Stimulated activated naive B cell treated with anti-CD40 and anti-IgM and Interleukin-4, amounts not matched to agents 10 μg/mL and 1 μg/mL and 100 μg/mL, for 72 hours (primary cell): Measurements from ENCODE around the gene ING4.

Experiments used
- ATAC-seq, 2 donors: fragments of 150-1000 bp; cut with Tn5 transposase; replicated peaks; 2 replicates each; pipeline ENCODE4 v1.10.0; 2021; ENCODE audit warnings: moderate library complexity in 1 of 2
- DNase-seq: peaks from one replicate; pipeline ENCODE4 v3.0.0; 2021
- H3K27ac Mint-ChIP-seq: one replicate; pipeline ENCODE4 v1.8.0; 2022; ENCODE audit warnings: mild to moderate bottlenecking, mixed read lengths
- H3K27me3 Mint-ChIP-seq, 2 donors: one replicate each; pipeline ENCODE4 v1.8.0; 2022; ENCODE audit warnings: mixed read lengths in 2 of 2
- H3K36me3 Mint-ChIP-seq, 2 donors: one replicate each; pipeline ENCODE4 v1.8.0; 2022; ENCODE audit warnings: mixed read lengths in 2 of 2, mild to moderate bottlenecking in 1 of 2
- H3K4me1 Mint-ChIP-seq, 2 donors: one replicate each; pipeline ENCODE4 v1.8.0; 2022; ENCODE audit warnings: mixed read lengths in 2 of 2, mild to moderate bottlenecking in 1 of 2
- H3K4me3 Mint-ChIP-seq, 2 donors: one replicate each; pipeline ENCODE4 v1.8.0; 2022; ENCODE audit warnings: mild to moderate bottlenecking in 2 of 2, mixed read lengths in 2 of 2, moderate library complexity in 1 of 2
- H3K9me3 Mint-ChIP-seq, 2 donors: one replicate each; pipeline ENCODE4 v1.8.0; 2022; ENCODE audit warnings: mixed read lengths in 2 of 2, mild to moderate bottlenecking in 1 of 2

The ING4 gene

DNA sequence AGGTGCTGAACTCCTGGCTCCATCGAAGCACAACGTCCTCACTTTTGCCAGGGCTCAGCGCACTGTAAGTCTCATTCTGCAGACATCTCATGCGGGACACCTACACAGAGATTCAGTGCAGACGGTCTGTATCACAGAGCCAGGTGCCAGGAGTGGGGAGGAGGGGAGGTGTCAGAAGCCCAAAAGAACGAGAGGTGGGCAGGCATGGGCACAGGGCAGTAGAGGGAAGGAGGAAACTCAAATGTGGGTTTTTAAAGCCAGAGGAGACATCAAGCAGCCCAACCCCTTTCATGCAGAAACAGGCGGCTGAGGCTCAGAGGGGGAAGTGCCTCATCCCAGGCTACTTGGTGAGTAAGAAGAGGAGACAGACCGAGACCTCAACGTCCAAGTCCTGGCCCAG lies 24.6 kb downstream of the ING4 start:
- peak overlapping the region; percentile 94 for H3K27ac Mint-ChIP-seq
- peaks cover 8 to 10% of the 10 kb centered on the region in 2 donors for H3K36me3 Mint-ChIP-seq
- H3K9me3 Mint-ChIP-seq: peaks cover 2 to 3% of the 10 kb centered on the region in 2 donors
- no peaks in the 10 kb centered on the region for H3K27me3 Mint-ChIP-seq
- peak overlapping the region; percentile 64 to 77 for H3K4me3 Mint-ChIP-seq
- DNase-seq: peak; percentile 47
- peak; percentile 17 to 27 for ATAC-seq
- peaks cover 46 to 58% of the 10 kb centered on the region in 2 donors for H3K4me1 Mint-ChIP-seq

DNA sequence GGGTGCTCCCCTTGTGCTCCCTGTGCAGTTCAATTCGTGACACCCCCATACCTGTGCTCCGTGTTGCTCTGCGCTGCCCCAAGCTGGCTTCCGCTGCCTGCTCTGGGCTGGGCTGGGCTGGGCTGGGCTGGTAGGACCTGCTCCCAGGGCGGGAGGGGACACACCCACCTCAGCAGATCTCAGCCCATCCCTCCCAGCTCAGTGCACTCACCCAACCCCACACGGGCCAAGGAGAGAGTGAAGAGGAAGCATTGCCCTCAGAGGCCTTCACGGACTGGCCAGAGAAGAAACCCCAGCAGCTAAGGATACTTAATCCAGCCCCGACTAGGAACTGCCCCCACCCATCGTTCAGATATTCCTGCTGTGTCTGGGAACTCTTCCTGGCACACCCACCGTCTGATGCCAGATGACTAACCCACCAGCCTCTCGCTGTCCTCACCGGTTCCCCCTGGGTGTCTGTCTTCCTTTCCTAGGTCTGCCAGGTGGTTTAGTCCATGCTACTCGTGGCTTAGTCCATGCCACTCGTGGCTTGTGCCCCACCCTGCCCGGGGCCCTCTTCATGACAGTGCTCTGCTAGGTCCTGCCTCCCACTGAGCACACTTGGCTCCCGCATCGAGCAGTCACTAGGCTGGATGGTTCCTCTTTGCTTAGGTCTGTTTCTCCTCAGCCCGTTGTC lies 26.9 kb downstream of the ING4 start, which contains the start of gene LPAR5:
Gene LPAR5 (minus strand): TSS at position 104 of the 676 bp plus-strand sequence. CDS start 14,711 bp downstream, outside the sequence.
- DNase-seq (peak; percentile 76), ATAC-seq (peak; percentile 81)
- H3K4me1 Mint-ChIP-seq: peaks cover 58 to 80% of the 10 kb centered on the region in 2 donors
- peak within 1 kb of the TSS; percentile 88 to 96 for H3K4me3 Mint-ChIP-seq
- H3K27ac Mint-ChIP-seq: peak within 1 kb of the TSS; percentile 97
- H3K36me3 Mint-ChIP-seq: peaks cover 15 to 26% of the 10 kb centered on the region in 2 donors
- no peaks in the 10 kb centered on the region for H3K9me3 Mint-ChIP-seq
- H3K27me3 Mint-ChIP-seq: no peaks in the 10 kb centered on the region

DNA sequence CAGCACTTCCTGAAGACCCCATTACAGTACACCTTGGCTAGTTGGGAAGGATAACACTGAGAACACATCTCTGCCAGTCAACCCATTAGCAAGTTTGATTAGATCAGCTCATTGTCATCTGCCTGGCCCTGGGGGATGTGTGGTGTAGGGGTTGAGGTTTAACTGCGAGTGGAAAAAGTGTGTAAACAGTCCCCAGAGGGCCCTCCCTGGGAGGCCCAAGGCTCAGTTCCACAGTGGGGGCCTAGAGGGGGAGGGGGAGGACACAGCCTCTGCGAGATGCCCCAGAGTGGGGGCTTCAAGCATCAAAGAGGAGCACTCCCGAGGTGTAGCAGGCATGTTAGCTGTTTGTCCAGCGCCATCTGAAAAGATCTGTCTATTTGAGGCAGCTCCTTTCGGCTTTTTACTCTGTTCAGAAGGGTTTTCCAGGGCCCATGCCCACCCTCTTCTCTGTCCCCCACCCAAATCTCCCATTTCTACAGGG lies 27.5 kb downstream of the ING4 start:
- Mint-ChIP-seq H3K4me3 (peak overlapping the region; percentile 88 to 96), H3K27ac (peak overlapping the region; percentile 97), H3K27me3 (no peaks in the 10 kb centered on the region), H3K4me1 (peaks cover 59 to 85% of the 10 kb centered on the region in 2 donors), H3K36me3 (peaks cover 20 to 32% of the 10 kb centered on the region in 2 donors), H3K9me3 (no peaks in the 10 kb centered on the region)
- ATAC-seq (peak; percentile 75 to 80), DNase-seq (peak; percentile 85)

DNA sequence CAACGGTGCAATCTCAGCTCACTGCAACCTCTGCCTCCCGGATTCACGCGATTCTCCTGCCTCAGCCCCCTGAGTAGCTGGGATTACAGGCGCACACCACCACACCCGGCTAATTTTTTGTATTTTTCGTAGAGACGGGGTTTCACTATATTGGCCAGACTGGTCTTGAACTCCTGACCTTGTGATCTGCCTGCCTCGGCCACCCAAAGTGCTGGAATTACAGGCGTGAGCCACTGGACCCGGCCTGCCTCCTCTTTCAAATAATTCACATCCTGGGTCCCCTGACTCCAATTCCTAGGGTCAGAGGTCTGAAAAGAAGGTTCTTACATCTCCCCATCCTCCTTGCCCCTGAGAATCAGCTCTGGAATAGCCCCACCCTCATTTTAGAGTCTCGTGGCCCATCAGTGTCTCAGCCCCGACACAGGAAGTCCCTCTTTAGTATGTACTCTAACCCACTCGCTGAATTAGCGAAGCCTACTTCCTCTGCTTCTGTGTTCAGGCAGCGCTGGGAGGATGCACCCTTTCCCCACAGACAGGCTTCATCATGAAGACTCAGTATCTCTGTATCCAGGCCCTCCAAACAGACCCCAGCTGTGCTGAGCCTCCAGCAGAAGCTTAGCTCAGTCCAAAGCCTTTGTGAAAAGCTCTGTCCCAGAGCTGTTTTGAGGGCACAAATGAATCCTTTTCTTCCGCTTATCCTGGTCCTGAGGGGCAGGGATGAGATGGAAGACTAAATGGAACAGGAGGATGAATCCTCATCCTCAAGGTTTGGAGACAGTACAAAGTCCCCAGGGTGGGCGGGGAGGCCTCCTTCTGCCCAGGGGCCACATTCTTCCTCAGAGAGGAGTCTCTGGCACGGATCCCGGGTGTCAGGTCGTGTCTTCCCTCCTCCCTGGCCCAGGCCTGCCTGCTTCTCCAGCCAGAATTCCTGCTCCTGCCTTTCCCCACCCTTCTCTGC lies 30.6 kb downstream of the ING4 start:
- H3K4me3 Mint-ChIP-seq: peak overlapping the region; percentile 87 to 88
- DNase-seq (peak; percentile 64), ATAC-seq (peak; percentile 58 to 62)
- peak overlapping the region; percentile 97 for H3K27ac Mint-ChIP-seq
- H3K4me1 Mint-ChIP-seq: peaks cover 47 to 74% of the 10 kb centered on the region in 2 donors
- H3K36me3 Mint-ChIP-seq: peaks cover 28 to 42% of the 10 kb centered on the region in 2 donors
- no peaks in the 10 kb centered on the region for H3K9me3 Mint-ChIP-seq
- H3K27me3 Mint-ChIP-seq: no peaks in the 10 kb centered on the region

DNA sequence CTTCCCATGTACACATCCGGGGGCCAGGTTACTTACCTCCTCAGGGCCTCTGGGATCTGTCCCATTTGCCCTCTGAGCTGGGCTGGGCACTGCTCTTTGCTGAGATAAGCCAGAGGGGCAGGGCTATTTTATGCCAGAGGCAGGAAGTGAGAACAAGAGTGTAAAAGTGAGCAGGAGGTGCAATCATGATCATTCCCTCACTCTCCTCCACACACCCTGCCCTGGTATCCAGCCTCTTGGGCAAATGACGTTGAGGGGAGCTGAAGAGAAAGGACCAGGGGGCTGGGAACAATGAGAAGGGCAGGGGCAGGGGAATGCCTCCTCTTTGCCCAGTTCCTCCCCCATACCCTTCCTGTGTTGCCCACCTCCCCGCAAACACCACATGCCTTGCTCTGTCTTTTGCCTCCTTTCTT lies 31.4 kb downstream of the ING4 start:
- DNase-seq (no peak), ATAC-seq (no peak)
- H3K27me3 Mint-ChIP-seq: no peaks in the 10 kb centered on the region
- peaks cover 28 to 44% of the 10 kb centered on the region in 2 donors for H3K36me3 Mint-ChIP-seq
- H3K9me3 Mint-ChIP-seq: no peaks in the 10 kb centered on the region
- H3K4me3 Mint-ChIP-seq: peak overlapping the region; percentile 87 to 88
- peaks cover 48 to 78% of the 10 kb centered on the region in 2 donors for H3K4me1 Mint-ChIP-seq
- H3K27ac Mint-ChIP-seq: peak overlapping the region; percentile 97

DNA sequence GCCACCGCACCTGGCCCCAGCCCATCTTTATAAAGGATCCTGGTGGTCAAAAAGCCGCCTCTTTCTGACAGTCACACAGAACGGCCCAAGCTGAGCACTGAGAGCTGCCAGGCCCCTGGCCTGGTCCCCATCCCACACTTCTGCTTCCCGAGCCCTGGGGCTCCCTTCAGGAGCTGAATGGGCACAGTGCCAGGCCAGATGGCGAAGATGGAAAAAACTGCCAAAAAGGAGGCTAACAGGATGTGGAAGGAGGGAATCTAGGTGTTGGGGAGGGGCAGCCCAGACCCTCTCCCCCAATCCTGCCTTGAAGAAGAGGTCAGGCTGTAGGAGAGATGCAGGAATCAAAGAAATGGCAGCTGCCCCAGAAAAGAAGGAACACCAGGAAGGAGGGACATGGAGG lies 32.2 kb downstream of the ING4 start:
- ATAC-seq: no peak
- Mint-ChIP-seq H3K4me1 (peaks cover 44 to 74% of the 10 kb centered on the region in 2 donors), H3K9me3 (no peaks in the 10 kb centered on the region)

DNA sequence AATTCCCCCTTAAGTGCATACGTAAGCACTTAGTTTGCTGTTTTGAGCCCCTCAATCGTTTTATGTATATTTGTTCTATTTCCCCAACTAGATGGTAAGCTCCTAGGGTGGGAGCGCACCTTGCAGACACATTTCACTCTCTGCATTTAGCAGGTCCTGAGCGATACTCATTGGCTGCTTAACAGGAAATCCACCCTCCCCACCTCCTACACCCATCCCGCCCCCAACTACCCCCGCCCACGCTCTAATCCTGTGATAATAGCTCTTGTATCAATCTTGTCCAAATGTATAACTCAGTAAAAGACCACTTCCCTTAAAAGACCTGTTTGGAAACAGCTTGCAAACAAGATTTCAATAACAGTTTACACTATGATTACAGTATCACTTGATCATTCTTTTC lies 35.3 kb downstream of the ING4 start:
- Mint-ChIP-seq H3K9me3 (no peaks in the 10 kb centered on the region), H3K27me3 (no peaks in the 10 kb centered on the region), H3K4me3 (peak overlapping the region; percentile 72 to 75), H3K27ac (peak overlapping the region; percentile 84), H3K36me3 (peaks cover 28 to 54% of the 10 kb centered on the region in 2 donors), H3K4me1 (peaks cover 38 to 66% of the 10 kb centered on the region in 2 donors)
- ATAC-seq (no peak), DNase-seq (no peak)

More for the DNA sequence above, 32.2 kb downstream of the ING4 start:
- no peaks in the 10 kb centered on the region for H3K27me3 Mint-ChIP-seq
- peaks cover 27 to 49% of the 10 kb centered on the region in 2 donors for H3K36me3 Mint-ChIP-seq
- no peak for DNase-seq
- H3K4me3 Mint-ChIP-seq: peak overlapping the region; percentile 87 to 88
- H3K27ac Mint-ChIP-seq: peak overlapping the region; percentile 97

DNA sequence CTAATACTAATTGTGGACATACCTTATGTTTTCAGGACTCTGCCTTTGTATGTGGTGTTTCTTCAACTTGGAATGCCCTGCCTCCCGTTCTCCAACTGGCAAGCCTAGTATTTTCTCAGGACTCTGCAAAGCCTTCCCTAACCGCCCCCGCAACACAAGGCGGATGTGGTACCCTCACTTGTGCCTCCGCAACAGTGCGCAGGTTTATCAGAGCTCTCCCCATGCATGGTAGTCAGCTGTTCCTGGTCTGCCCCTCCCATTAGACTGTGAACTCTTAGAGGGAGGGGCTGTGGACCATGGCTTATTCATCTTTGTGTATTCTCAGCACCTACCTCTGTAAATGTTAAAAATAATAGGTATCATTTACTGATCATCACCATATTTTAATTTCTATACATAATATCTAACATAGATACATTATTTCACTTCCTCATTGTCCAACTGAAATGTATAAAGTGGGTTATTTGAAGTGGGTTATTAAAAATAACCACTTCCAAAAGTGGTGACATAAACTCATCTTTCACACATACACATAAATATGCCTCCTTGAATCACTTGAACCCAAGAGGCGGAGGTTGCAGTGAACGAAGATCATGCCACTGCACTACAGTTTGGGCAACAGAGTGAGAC lies 36.1 kb downstream of the ING4 start:
- Mint-ChIP-seq H3K27me3 (no peaks in the 10 kb centered on the region), H3K4me3 (peak overlapping the region in 1 of 2 donors; percentile 26), H3K36me3 (peaks cover 23 to 47% of the 10 kb centered on the region in 2 donors), H3K4me1 (peaks cover 34 to 57% of the 10 kb centered on the region in 2 donors), H3K9me3 (no peaks in the 10 kb centered on the region), H3K27ac (peak overlapping the region; percentile 79)
- ATAC-seq: peak; percentile 76 to 80
- no peak for DNase-seq

DNA sequence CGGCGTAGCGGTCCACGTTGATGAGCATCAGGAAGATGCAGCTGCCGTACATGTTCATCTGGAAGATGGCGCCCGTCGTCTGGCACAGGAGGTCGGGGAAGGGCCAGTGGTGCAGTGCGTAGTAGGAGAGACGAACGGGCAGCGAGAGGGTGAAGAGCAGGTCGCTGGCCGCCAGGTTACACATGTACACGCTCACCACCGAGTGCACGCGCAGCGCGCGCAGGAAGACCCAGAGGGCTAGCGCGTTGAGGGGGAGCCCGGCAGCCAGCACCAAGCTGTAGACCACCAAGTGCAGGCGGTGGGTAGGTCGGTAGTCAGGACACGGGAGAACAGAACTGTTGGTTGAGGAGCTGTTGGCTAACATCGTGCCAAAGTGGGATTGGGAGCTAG lies 42.0 kb downstream of the ING4 start:
- Mint-ChIP-seq H3K27ac (peak overlapping the region; percentile 65), H3K4me1 (peaks cover 24 to 40% of the 10 kb centered on the region in 2 donors), H3K9me3 (no peaks in the 10 kb centered on the region), H3K36me3 (peaks cover 27 to 41% of the 10 kb centered on the region in 2 donors), H3K27me3 (no peaks in the 10 kb centered on the region), H3K4me3 (peak overlapping the region; percentile 3 to 69)
- DNase-seq: no peak
- no peak for ATAC-seq

DNA sequence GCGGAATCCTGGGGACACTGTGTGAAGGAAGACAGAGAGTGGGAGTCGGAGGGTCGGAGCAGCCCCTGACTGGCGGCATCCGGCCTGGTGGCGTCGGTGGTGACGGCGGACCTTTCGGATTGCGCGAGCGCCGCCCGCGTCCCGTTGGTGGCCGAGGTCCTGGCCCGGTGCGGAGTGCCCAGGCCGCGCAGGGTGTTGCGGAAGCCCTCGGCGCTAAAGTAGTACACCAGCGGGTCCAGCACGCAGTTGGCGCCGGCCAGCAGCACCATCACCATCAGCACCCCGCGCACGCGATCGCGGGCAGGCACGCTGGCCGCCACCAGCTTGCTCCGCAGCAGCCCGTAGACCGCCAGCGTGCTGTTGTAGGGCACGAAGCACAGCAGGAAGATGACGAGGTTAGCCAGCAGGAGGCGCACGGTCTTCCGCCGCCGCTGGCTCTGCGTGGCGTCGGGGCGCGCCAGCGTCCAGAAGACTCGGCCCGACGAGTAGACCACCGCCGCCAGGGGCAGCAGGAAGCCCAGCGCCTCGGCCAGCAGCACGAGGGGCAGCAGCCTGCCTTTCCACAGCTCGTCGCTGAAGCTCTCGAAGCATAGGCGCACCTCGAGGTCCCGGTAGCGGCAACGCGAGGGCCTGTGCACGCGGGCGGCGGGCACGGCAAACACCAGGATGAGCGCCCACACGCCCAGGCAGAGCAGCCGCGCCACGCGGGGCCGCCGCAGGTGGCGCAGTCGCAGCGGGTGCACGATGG lies 42.6 kb downstream of the ING4 start:
- Mint-ChIP-seq H3K9me3 (no peaks in the 10 kb centered on the region), H3K4me1 (peaks cover 27 to 43% of the 10 kb centered on the region in 2 donors), H3K36me3 (peaks cover 27 to 41% of the 10 kb centered on the region in 2 donors), H3K27ac (peak overlapping the region; percentile 80), H3K27me3 (no peaks in the 10 kb centered on the region), H3K4me3 (peak overlapping the region in 1 of 2 donors; percentile 69)
- DNase-seq: no peak
- peak; percentile 50 to 78 for ATAC-seq

DNA sequence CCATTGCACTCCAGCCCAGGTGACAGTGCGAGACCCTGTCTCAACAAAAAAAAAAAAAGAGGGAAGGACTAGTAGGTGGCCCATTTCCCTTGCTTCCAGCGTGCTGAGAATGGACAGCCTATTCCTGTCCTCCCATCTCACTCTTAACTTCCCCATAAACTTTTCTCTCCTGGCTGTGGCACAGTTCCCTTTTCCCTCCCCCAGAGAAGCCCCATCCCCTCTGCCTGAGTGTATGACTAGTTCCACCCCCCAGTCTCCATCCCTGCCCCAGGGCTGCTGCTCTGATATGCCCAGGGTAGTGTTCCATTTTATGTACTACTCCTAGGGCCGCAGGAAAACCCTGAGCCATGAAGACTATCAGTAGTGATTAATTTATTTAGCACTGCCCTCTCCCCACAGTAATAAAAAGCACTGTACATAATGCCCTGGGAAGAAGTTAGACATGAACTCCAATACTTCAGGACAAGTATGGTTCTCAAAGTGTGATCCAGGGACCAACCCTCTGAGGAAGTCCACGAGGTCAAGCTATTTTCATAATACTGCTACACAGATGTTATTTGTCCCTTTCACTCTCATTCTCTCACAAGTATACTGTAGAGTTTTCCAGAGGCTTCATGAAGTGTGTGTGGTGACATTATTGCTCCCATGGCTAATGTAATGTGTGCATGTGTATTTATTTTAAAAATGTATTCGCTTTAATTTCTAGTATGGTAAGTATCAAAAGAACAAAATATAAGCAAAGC lies 44.3 kb downstream of the ING4 start:
- ATAC-seq (no peak), DNase-seq (no peak)
- no peaks in the 10 kb centered on the region for H3K27me3 Mint-ChIP-seq
- peak overlapping the region; percentile 87 for H3K27ac Mint-ChIP-seq
- no peak overlapping the region for H3K4me3 Mint-ChIP-seq
- H3K36me3 Mint-ChIP-seq: peaks cover 20 to 30% of the 10 kb centered on the region in 2 donors
- peaks cover 29 to 43% of the 10 kb centered on the region in 2 donors for H3K4me1 Mint-ChIP-seq
- no peaks in the 10 kb centered on the region for H3K9me3 Mint-ChIP-seq

DNA sequence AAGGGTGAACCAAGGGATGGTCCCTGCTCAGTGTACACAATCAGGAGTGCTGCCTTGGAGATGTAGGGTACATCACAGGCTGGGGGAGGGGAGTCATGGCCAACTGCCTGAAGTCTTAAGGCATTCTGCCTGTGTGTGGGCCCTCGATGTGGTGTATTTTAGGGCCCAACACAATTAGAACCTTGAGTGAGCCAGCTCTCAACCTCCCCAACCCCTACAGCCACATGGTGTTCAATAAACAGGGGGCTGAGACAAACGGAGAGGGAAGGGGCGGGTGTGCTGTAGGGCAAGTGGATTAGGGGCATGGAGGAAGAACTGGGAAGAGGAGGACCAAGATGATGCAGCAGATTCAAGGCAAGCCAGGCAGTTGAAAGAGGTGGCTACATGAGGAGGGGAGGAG lies 47.1 kb downstream of the ING4 start:
- Mint-ChIP-seq H3K36me3 (peaks cover 15 to 19% of the 10 kb centered on the region in 2 donors), H3K27me3 (no peaks in the 10 kb centered on the region), H3K9me3 (no peaks in the 10 kb centered on the region), H3K4me1 (peaks cover 50 to 60% of the 10 kb centered on the region in 2 donors), H3K27ac (peak overlapping the region; percentile 53), H3K4me3 (no peak overlapping the region)
- DNase-seq (no peak), ATAC-seq (no peak)
